Body of pancreas (tissue), 4 donors: ENCODE results near the gene SLC8A2. TPM values are rescaled to one million over a fixed set of nuclear protein-coding genes. Genes with fewer than 3 reads are reported as not detected.
A peak's percentile ranks its signal among the peaks of the same experiment; 100 is the strongest.

Experiments
- ATAC-seq: fragments of 150-250 bp; one replicate; pipeline ENCODE4 v1.9.1; 2016
- DNase-seq, 4 donors: peaks; one replicate each; pipeline ENCODE4 v3.0.0-alpha.2; 2019
- H3K27ac ChIP-seq, 4 donors: fragments of 200-600 bp; sonication (generic); 1 replicate in 3 of 4; 2 replicates in 1 of 4; pipeline versions ENCODE4 v1.5.1 to v1.6.1; 2016 to 2019; ENCODE audit warnings: mild to moderate bottlenecking in 1 of 4, mixed read lengths in 1 of 4, moderate library complexity in 1 of 4
- H3K27me3 ChIP-seq, 2 donors: fragments of 200-600 bp; sonication (generic); one replicate each; pipeline ENCODE4 v1.6.0; 2016; ENCODE audit warnings: mild to moderate bottlenecking in 1 of 2
- H3K36me3 ChIP-seq, 2 donors: fragments of 200-600 bp; sonication (generic); replicated peaks in 1 of 2; 2 replicates each; pipeline ENCODE4 v1.5.1; 2016; ENCODE audit warnings: low read depth in 2 of 2; ENCODE audit not compliant: insufficient read depth in 1 of 2
- H3K4me1 ChIP-seq: fragments of 200-600 bp; sonication (generic); one replicate; pipeline ENCODE4 v1.6.0; 2016
- H3K4me3 ChIP-seq, 2 donors: fragments of 200-600 bp; sonication (generic); 1 replicate in 1 of 2; 2 replicates in 1 of 2; pipeline ENCODE4 v1.5.1; 2016 to 2019
- H3K9me3 ChIP-seq, 3 donors: fragments of 200-600 bp; sonication (generic); 1 replicate in 2 of 3; 2 replicates in 1 of 3; pipeline ENCODE4 v1.5.1; 2016
- CTCF ChIP-seq, 7 experiments: fragments of 450-650 bp in 4 of 7; fragments of 200-600 bp in 3 of 7; sonication (generic) in 3 of 7; IDR thresholded peaks; one replicate each; pipeline ENCODE4 v1.5.1; 2016 to 2019; ENCODE audit warnings: antibody characterized with exemption in 7 of 7
- POLR2A ChIP-seq, 3 donors: fragments of 450-650 bp; IDR thresholded peaks; one replicate each; pipeline ENCODE4 v1.6.1; 2016; ENCODE audit warnings: antibody characterized with exemption in 3 of 3, mild to moderate bottlenecking in 2 of 3
- WGBS, 2 donors: methylation state at CpG; one replicate each; pipeline ENCODE4 v1.1.5; 2017; 5-methylcytosine and 5-hydroxymethylcytosine counted together
- intact Hi-C: fragments of 100-400 bp; cut with DNase I; formaldehyde crosslinking; loops from one replicate; pipeline ENCODE4 v1.15.1; 2023
- total RNA-seq, 2 donors: library from RNA; depleted of rRNA; stranded (reverse); fragments of >200 nt; gene quantifications; one replicate each; pipeline ENCODE4 v1.1.0, GENCODE V29; 2016

SLC8A2 gene
- total RNA-seq, 2 donors from 2014 or later: 8.0 to 31.6 TPM

GRCh38 chr19:47433121-47433520 is 38.6 kb downstream of the SLC8A2 start:
- intact Hi-C loops: no loop called here
- WGBS, 2 donors: 50% methylated on average over 1 of the region's 1 CpG
- Histone ChIP-seq H3K36me3 (no peaks in the 10 kb centered on the region), H3K9me3 (no peaks in the 10 kb centered on the region), H3K27me3 (peaks cover 0 to 10% of the 10 kb centered on the region in 2 donors), H3K4me3 (no peak overlapping the region), H3K27ac (no peak overlapping the region), H3K4me1 (peaks cover 14% of the 10 kb centered on the region)
- TF ChIP-seq POLR2A (IDR thresholded peaks at IDR 0.05) (no peak), CTCF (IDR thresholded peaks at IDR 0.05) (no peak)
- no peak for ATAC-seq
- DNase-seq: no peak

- no peak for TF ChIP-seq CTCF (IDR thresholded peaks at IDR 0.05)
- no peak for TF ChIP-seq POLR2A (IDR thresholded peaks at IDR 0.05)
- ATAC-seq: no peak
- H3K27ac ChIP-seq: no peak overlapping the region
- H3K4me1 ChIP-seq: peaks cover 20% of the 10 kb centered on the region
- no peaks in the 10 kb centered on the region for H3K9me3 ChIP-seq
- no peaks in the 10 kb centered on the region for H3K36me3 ChIP-seq
- peaks cover 0 to 10% of the 10 kb centered on the region in 2 donors for H3K27me3 ChIP-seq
- H3K4me3 ChIP-seq: no peak overlapping the region
- intact Hi-C loops: no loop called here
- DNase-seq: no peak
Observed at GRCh38 chr19:47432499-47432898, 39.2 kb downstream of the SLC8A2 start.

- no peaks in the 10 kb centered on the region for H3K9me3 ChIP-seq
- no peak for DNase-seq
- peaks cover 0 to 10% of the 10 kb centered on the region in 2 donors for H3K27me3 ChIP-seq
- H3K4me3 ChIP-seq: no peak overlapping the region
- H3K36me3 ChIP-seq: no peaks in the 10 kb centered on the region
- WGBS, 2 donors: 71 to 87% methylated on average over 7 to 18 of the region's 18 CpGs
- no peak for TF ChIP-seq POLR2A (IDR thresholded peaks at IDR 0.05)
- TF ChIP-seq CTCF (IDR thresholded peaks at IDR 0.05): no peak
- peaks cover 22% of the 10 kb centered on the region for H3K4me1 ChIP-seq
- H3K27ac ChIP-seq: no peak overlapping the region
- intact Hi-C loops: no loop called here
- no peak for ATAC-seq
Observed at GRCh38 chr19:47432091-47432490, 39.6 kb downstream of the SLC8A2 start.

GRCh38 chr19:47430041-47430802 is 41.5 kb downstream of the SLC8A2 start:
- ATAC-seq (peak; percentile 20), DNase-seq (peak; percentile 23 to 54 (median 44))
- no peak overlapping the region for H3K27ac ChIP-seq
- no peak overlapping the region for H3K4me3 ChIP-seq
- peaks cover 22% of the 10 kb centered on the region for H3K4me1 ChIP-seq
- TF ChIP-seq CTCF (IDR thresholded peaks at IDR 0.05) (peak in 5 of 7 experiments; percentile 18 to 37 (median 28)), POLR2A (IDR thresholded peaks at IDR 0.05) (no peak)
- H3K27me3 ChIP-seq: peaks cover 0 to 10% of the 10 kb centered on the region in 2 donors
- 8 to 13% methylated on average over 22 to 57 of the region's 69 CpGs for WGBS, 2 donors
- H3K9me3 ChIP-seq: no peaks in the 10 kb centered on the region
- intact Hi-C loops: no loop called here
- H3K36me3 ChIP-seq: no peaks in the 10 kb centered on the region
